Measurements from ENCODE around the gene SETBP1.

The SETBP1 gene

DNA sequence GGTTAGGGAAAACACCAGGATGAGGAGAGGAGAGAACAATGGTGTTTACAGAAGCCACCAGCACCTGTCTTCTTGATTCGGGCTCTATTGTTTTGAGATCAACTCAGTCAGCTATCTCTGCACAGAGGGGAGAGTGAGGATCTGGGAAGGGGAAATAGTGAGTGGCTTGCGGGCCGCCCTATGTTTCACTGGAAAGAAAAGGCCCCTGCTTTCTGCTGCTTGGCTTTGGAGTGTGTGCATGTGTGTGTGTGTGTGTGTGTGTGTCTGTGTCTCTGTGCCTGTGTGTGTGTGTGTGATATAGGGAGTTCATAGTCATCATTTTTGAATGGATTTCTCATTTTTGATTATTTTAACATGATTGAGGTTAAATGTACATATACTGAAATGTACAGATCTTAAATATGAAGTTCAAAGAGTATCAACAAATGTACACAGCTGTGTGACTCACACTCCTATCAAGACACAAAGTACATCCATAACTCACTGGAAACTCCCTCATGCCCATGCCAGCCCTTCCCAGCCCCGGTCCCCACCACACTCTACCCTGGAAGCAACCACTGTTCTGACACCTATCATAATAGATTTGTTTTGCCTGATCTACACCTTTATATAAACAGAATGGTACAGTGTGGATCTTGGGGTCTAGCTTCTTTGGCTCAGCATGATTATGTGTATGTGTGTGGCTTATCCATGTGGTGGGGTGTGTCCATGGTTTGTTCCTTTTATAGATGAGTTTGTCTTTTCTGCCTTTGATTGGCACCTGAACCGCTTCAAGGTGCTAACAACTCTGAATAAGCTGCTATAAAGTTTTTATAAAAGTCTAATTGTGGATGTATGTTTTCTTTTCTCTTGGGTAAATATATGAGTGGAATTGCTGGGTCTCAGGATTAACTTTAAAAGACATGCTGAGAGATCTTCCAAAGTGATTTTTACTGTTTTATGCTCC, 258.3 kb downstream of the SETBP1 start:
- WGBS, 2 experiments: 73 to 74% methylated on average over 5 of the region's 5 CpGs
- peaks cover 32% of the 10 kb centered on the region for H3K4me1 ChIP-seq (ENCODE audit: control insufficient read depth, insufficient read depth, low read length)
- no peak overlapping the region for H3K4me3 ChIP-seq (ENCODE audit: insufficient read depth, low read depth, low read length)
- peak overlapping the region; percentile 22 for H3K27ac ChIP-seq (ENCODE audit: insufficient read depth, low read depth, low read length, poor library complexity, severe bottlenecking)
- H3K27me3 ChIP-seq (ENCODE audit: control insufficient read depth, insufficient read depth, low read length, poor library complexity, severe bottlenecking): no peaks in the 10 kb centered on the region
- no peaks in the 10 kb centered on the region for H3K36me3 ChIP-seq (ENCODE audit: control insufficient read depth, insufficient read depth, low read length)
- H3K9me3 ChIP-seq (ENCODE audit: control insufficient read depth, low read length): no peaks in the 10 kb centered on the region

- H3K27me3 ChIP-seq (ENCODE audit: control insufficient read depth, insufficient read depth, low read length, poor library complexity, severe bottlenecking): no peaks in the 10 kb centered on the region
- no peaks in the 10 kb centered on the region for H3K36me3 ChIP-seq (ENCODE audit: control insufficient read depth, insufficient read depth, low read length)
- WGBS, 2 experiments: 100% methylated on average over 2 of the region's 3 CpGs; no CpG with 5 or more reads in 1 of the 2 experiments
- no peak overlapping the region for H3K4me3 ChIP-seq (ENCODE audit: insufficient read depth, low read depth, low read length)
- H3K4me1 ChIP-seq (ENCODE audit: control insufficient read depth, insufficient read depth, low read length): peaks cover 47% of the 10 kb centered on the region
- H3K27ac ChIP-seq (ENCODE audit: insufficient read depth, low read depth, low read length, poor library complexity, severe bottlenecking): no peak overlapping the region
- no peaks in the 10 kb centered on the region for H3K9me3 ChIP-seq (ENCODE audit: control insufficient read depth, low read length)
These were observed 260.8 kb downstream of the SETBP1 start for GRCh38 chr18:44941516-44941915.

GRCh38 chr18:44942073-44942472, 261.4 kb downstream of the SETBP1 start:
- 96 to 99% methylated on average over 2 of the region's 2 CpGs for WGBS, 2 experiments
- Histone ChIP-seq H3K27ac (ENCODE audit: insufficient read depth, low read depth, low read length, poor library complexity, severe bottlenecking) (no peak overlapping the region), H3K4me3 (ENCODE audit: insufficient read depth, low read depth, low read length) (no peak overlapping the region), H3K4me1 (ENCODE audit: control insufficient read depth, insufficient read depth, low read length) (peaks cover 52% of the 10 kb centered on the region), H3K36me3 (ENCODE audit: control insufficient read depth, insufficient read depth, low read length) (no peaks in the 10 kb centered on the region), H3K27me3 (ENCODE audit: control insufficient read depth, insufficient read depth, low read length, poor library complexity, severe bottlenecking) (no peaks in the 10 kb centered on the region), H3K9me3 (ENCODE audit: control insufficient read depth, low read length) (no peaks in the 10 kb centered on the region)

DNA sequence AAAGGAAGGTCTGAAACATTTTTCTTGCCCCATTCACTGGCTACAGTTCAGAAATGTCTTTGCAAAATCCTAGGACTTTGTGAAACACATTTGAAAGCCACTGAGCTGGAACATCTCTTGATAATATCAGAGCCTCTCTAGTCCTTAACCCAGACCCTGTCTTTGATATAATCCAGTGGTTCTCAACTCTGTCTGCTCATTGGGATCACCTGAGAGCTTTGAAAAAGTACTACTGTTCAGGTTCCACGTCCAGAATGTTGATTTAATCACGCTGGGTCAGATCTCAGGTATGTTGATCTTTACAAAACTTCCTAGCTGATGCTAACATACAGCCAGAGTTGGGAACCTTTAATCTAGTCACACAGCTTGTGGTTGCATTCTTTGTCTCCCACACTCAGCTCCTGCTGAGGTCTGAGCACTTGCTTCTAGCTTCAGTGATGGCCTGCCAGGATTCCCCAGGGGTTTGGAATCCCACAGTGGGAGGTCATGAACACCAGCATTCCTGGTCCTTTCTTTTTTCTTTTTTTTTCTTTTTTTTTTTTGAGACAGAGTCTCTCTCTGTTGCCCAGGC, 262.7 kb downstream of the SETBP1 start:
- Histone ChIP-seq H3K4me1 (ENCODE audit: control insufficient read depth, insufficient read depth, low read length) (peaks cover 47% of the 10 kb centered on the region), H3K27me3 (ENCODE audit: control insufficient read depth, insufficient read depth, low read length, poor library complexity, severe bottlenecking) (no peaks in the 10 kb centered on the region), H3K4me3 (ENCODE audit: insufficient read depth, low read depth, low read length) (no peak overlapping the region), H3K36me3 (ENCODE audit: control insufficient read depth, insufficient read depth, low read length) (no peaks in the 10 kb centered on the region), H3K9me3 (ENCODE audit: control insufficient read depth, low read length) (no peaks in the 10 kb centered on the region), H3K27ac (ENCODE audit: insufficient read depth, low read depth, low read length, poor library complexity, severe bottlenecking) (peak overlapping the region; percentile 18)
- WGBS, 2 experiments: 9% methylated on average over 2 of the region's 2 CpGs

GRCh38 chr18:44944461-44944860, 263.8 kb downstream of the SETBP1 start:
- WGBS, 2 experiments: 97 to 100% methylated on average over 1 of the region's 1 CpG
- no peaks in the 10 kb centered on the region for H3K27me3 ChIP-seq (ENCODE audit: control insufficient read depth, insufficient read depth, low read length, poor library complexity, severe bottlenecking)
- H3K4me3 ChIP-seq (ENCODE audit: insufficient read depth, low read depth, low read length): no peak overlapping the region
- peaks cover 53% of the 10 kb centered on the region for H3K4me1 ChIP-seq (ENCODE audit: control insufficient read depth, insufficient read depth, low read length)
- no peaks in the 10 kb centered on the region for H3K36me3 ChIP-seq (ENCODE audit: control insufficient read depth, insufficient read depth, low read length)
- H3K9me3 ChIP-seq (ENCODE audit: control insufficient read depth, low read length): no peaks in the 10 kb centered on the region
- H3K27ac ChIP-seq (ENCODE audit: insufficient read depth, low read depth, low read length, poor library complexity, severe bottlenecking): no peak overlapping the region

- Histone ChIP-seq H3K27ac (ENCODE audit: insufficient read depth, low read depth, low read length, poor library complexity, severe bottlenecking) (peak overlapping the region; percentile 58), H3K4me1 (ENCODE audit: control insufficient read depth, insufficient read depth, low read length) (peaks cover 54% of the 10 kb centered on the region), H3K27me3 (ENCODE audit: control insufficient read depth, insufficient read depth, low read length, poor library complexity, severe bottlenecking) (no peaks in the 10 kb centered on the region), H3K9me3 (ENCODE audit: control insufficient read depth, low read length) (no peaks in the 10 kb centered on the region), H3K4me3 (ENCODE audit: insufficient read depth, low read depth, low read length) (no peak overlapping the region), H3K36me3 (ENCODE audit: control insufficient read depth, insufficient read depth, low read length) (peaks cover 12% of the 10 kb centered on the region)
- 59 to 65% methylated on average over 4 of the region's 4 CpGs for WGBS, 2 experiments
These were observed 265.3 kb downstream of the SETBP1 start for GRCh38 chr18:44945888-44946401.

- H3K4me1 ChIP-seq (ENCODE audit: control insufficient read depth, insufficient read depth, low read length): peaks cover 54% of the 10 kb centered on the region
- no peaks in the 10 kb centered on the region for H3K27me3 ChIP-seq (ENCODE audit: control insufficient read depth, insufficient read depth, low read length, poor library complexity, severe bottlenecking)
- H3K27ac ChIP-seq (ENCODE audit: insufficient read depth, low read depth, low read length, poor library complexity, severe bottlenecking): peak overlapping the region; percentile 58
- H3K9me3 ChIP-seq (ENCODE audit: control insufficient read depth, low read length): no peaks in the 10 kb centered on the region
- no peak overlapping the region for H3K4me3 ChIP-seq (ENCODE audit: insufficient read depth, low read depth, low read length)
- H3K36me3 ChIP-seq (ENCODE audit: control insufficient read depth, insufficient read depth, low read length): peaks cover 18% of the 10 kb centered on the region
- WGBS, 2 experiments: 68 to 79% methylated on average over 3 to 4 of the region's 4 CpGs
These were observed 265.9 kb downstream of the SETBP1 start for GRCh38 chr18:44946529-44947113.

GRCh38 chr18:44949967-44950366, 269.3 kb downstream of the SETBP1 start:
- no peaks in the 10 kb centered on the region for H3K27me3 ChIP-seq (ENCODE audit: control insufficient read depth, insufficient read depth, low read length, poor library complexity, severe bottlenecking)
- H3K36me3 ChIP-seq (ENCODE audit: control insufficient read depth, insufficient read depth, low read length): peaks cover 18% of the 10 kb centered on the region
- 88 to 91% methylated on average over 7 of the region's 7 CpGs for WGBS, 2 experiments

GRCh38 chr18:44950685-44951195, 270.1 kb downstream of the SETBP1 start:
- no peak overlapping the region for H3K27ac ChIP-seq (ENCODE audit: insufficient read depth, low read depth, low read length, poor library complexity, severe bottlenecking)
- H3K27me3 ChIP-seq (ENCODE audit: control insufficient read depth, insufficient read depth, low read length, poor library complexity, severe bottlenecking): no peaks in the 10 kb centered on the region
- no peaks in the 10 kb centered on the region for H3K9me3 ChIP-seq (ENCODE audit: control insufficient read depth, low read length)
- no peak overlapping the region for H3K4me3 ChIP-seq (ENCODE audit: insufficient read depth, low read depth, low read length)
- peaks cover 26% of the 10 kb centered on the region for H3K4me1 ChIP-seq (ENCODE audit: control insufficient read depth, insufficient read depth, low read length)
- peaks cover 18% of the 10 kb centered on the region for H3K36me3 ChIP-seq (ENCODE audit: control insufficient read depth, insufficient read depth, low read length)
- WGBS, 2 experiments: 95 to 96% methylated on average over 13 of the region's 13 CpGs

More at GRCh38 chr18:44949967-44950366, 269.3 kb downstream of the SETBP1 start:
- peaks cover 34% of the 10 kb centered on the region for H3K4me1 ChIP-seq (ENCODE audit: control insufficient read depth, insufficient read depth, low read length)
- no peaks in the 10 kb centered on the region for H3K9me3 ChIP-seq (ENCODE audit: control insufficient read depth, low read length)
- no peak overlapping the region for H3K4me3 ChIP-seq (ENCODE audit: insufficient read depth, low read depth, low read length)
- H3K27ac ChIP-seq (ENCODE audit: insufficient read depth, low read depth, low read length, poor library complexity, severe bottlenecking): no peak overlapping the region

DNA sequence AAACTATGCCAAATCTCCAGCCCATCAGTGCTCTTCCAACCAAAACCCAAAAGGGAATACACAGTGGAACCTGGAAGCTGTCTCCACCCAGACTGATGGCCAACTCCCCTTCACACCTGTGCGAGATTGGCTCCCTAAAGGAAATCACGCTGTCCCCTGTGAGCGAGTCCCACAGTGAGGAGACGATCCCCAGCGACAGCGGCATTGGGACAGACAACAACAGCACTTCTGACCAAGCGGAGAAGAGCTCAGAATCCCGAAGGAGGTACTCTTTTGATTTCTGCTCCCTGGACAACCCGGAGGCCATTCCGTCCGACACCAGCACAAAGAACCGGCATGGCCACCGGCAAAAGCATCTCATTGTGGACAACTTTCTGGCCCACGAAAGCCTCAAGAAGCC, 271.1 kb downstream of the SETBP1 start:
- WGBS, 2 experiments: 95 to 97% methylated on average over 14 of the region's 14 CpGs

More for the DNA sequence above, 271.1 kb downstream of the SETBP1 start:
- Histone ChIP-seq H3K4me3 (ENCODE audit: insufficient read depth, low read depth, low read length) (no peak overlapping the region), H3K27ac (ENCODE audit: insufficient read depth, low read depth, low read length, poor library complexity, severe bottlenecking) (no peak overlapping the region), H3K4me1 (ENCODE audit: control insufficient read depth, insufficient read depth, low read length) (peaks cover 16% of the 10 kb centered on the region), H3K9me3 (ENCODE audit: control insufficient read depth, low read length) (no peaks in the 10 kb centered on the region), H3K27me3 (ENCODE audit: control insufficient read depth, insufficient read depth, low read length, poor library complexity, severe bottlenecking) (no peaks in the 10 kb centered on the region), H3K36me3 (ENCODE audit: control insufficient read depth, insufficient read depth, low read length) (peaks cover 18% of the 10 kb centered on the region)

Data from ectodermal cell (in vitro differentiated cells).